NCI-H146 (cell line): Measurements from ENCODE around the gene PKN3.
"Not testable (repeated sequence)": the region's sequence is repeated elsewhere in the genome, so short reads cannot be mapped to it uniquely, and the experiment has no call there.

ENCODE experiments used
- DNase-seq: peaks from one replicate; lab custom pipeline; 2025; lab: John Stamatoyannopoulos, UW

Gene PKN3

GRCh38 chr9:128702445-128702948 lies at the start of gene PKN3:
Gene PKN3 (plus strand): TSS chr9:128702503. CDS start chr9:128702916, 413 bp downstream.
- DNase-seq, result peak; percentile 69

DNA sequence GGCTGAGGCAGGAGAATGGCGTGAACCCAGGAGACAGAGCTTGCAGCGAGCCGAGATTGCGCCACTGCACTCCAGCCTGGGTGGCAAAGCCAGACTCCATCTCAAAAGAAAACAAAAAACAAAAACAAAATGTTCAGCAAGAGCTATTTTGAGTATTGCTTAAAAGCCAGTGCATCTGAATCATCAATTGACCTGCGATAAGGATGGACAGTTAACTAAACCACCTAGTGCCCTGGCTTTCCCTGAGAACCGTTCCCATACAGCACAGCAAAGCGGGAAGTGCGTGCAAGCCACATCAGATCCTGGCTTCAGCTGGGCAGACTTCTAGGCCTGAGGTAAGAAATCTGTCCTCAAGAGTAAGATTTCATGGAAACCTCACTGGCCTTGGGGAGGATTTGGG lies 48.4 kb upstream of the PKN3 start:
- no peak for DNase-seq

GRCh38 chr9:128654481-128654880 lies 47.8 kb upstream of the PKN3 start:
- no peak for DNase-seq

GRCh38 chr9:128656416-128657343 lies 45.6 kb upstream of the PKN3 start, which contains the start of gene DYNC2I2:
Gene DYNC2I2 (minus strand): TSS chr9:128656847. CDS start chr9:128656726, 121 bp downstream.
- peak; percentile 89 for DNase-seq

DNA sequence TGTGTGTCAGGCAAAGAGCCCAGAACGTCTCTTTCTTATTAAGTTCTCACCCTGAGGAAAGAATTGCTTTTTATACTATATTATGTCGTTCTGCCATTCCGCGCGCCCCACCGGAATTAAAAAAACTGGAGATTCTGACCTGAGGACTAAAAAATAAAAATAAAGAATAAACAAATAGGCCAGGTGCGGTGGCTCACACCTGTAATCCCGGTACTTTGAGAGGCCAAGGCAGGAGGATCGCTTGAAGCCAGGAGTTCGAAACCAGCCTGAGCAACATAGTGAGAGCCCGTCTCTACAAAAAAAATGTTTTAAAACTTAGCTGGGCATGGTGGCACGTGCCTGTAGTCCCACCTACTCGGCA lies 45.0 kb upstream of the PKN3 start:
- no peak for DNase-seq

DNA sequence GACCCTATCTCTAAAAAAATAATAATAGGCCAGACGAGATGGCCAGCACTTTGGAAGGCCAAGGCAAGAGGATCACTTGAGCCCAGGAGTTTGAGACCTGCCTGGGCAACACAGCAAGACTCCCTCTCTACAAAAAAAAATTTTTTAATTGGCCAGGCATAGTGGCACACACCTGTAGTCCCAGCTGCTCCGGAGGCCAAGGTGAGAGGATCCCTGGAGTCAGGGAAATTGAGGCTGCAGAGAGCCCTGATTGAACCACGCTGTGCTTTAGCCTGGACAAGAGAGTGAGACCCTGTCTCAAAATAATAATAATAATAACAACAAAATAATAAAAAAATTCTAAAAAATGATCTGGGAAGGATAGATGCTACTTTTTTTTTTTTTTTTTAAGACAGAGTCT lies 44.5 kb upstream of the PKN3 start:
- DNase-seq, result no peak

DNA sequence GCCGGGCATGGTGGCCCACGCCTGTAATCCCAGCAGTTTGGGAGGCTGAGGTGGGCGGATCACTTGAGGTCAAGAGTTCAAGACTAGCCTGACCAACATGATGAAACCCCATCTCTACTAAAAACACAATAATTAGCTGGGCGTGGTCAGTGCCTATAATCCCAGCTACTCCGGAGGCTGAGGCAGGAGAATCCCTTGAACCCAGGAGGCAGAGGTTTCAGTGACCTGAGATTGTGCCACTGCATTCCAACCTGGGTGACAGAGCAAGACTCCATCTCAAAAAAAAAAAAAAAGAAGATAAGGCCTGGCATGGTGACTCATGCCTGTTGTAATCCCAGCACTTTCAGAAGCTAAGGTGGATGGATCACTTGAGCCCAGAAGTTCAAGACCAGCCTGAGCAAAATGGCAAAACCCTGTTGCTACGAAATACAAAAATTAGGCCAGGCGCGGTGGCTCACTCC lies 35.8 kb upstream of the PKN3 start:
- not testable (repeated sequence) for DNase-seq

DNA sequence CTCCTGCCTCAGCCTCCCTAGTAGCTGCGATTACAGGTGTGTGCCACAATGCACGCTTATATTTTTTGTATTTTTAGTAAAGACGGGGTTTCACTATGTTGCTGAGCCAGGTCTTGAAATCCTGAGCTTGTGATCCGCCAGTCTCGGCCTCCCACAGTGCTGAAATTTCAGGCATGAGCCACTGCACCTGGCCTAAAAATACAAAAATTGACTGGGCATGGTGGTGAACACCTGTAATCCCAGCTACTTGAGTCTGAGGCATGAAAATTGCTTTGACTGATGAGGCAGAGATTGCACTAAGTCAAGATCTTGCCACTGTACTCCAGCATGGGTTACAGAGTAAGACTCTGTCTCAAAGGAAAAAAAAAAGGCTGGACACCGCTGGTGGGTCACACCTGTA lies 32.5 kb upstream of the PKN3 start:
- no peak for DNase-seq

GRCh38 chr9:128675382-128675781 lies 26.9 kb upstream of the PKN3 start:
- DNase-seq, result no peak

GRCh38 chr9:128677794-128678193 lies 24.5 kb upstream of the PKN3 start:
- DNase-seq, result no peak

- peak; percentile 68 for DNase-seq
These were observed 18.8 kb upstream of the PKN3 start for GRCh38 chr9:128683340-128684064.

GRCh38 chr9:128684065-128684324 lies 18.3 kb upstream of the PKN3 start:
- no peak for DNase-seq

DNA sequence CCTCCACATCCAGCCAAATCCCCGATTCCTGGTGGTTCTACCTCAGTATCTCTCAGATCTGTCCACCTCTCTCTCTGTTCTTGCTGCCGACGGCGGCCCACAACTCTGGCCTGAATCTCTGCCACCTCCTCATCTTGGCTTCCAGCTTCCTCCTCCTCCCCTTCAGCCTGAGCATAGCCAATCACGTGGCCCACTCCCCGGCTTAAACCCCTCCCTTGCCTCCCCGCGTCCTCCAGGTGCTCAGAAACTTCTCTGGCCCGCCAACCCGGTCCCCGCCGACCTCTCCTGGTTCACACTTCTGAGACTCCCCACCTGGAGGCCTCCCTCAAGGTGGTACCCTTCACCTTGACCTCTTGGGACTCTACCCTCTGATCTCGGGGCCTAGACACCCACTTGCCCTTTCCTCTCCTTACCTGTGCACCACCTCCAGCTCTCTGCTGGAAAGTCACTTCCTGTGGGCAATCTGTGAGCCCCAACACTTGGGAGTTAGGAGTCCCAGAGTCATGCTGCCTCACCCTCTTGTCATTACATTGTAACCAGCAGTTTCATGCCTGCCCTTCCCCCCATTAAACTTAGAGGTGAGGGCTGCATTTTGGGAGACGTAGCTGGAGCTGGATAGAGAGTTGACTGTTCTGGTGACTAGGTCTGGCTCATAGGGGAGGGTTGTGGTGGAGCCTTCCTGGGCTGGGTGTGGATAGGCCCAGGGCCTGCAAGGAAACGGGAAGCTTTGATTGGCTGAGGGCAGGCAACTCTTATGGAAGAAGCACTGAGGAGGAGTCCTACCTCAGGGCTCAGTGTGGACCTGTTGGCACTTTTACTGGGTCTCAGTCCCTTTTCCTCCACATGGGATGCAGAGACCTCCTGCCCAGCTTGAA lies 17.7 kb upstream of the PKN3 start:
- peak; percentile 75 for DNase-seq

GRCh38 chr9:128685636-128686489 lies 16.4 kb upstream of the PKN3 start:
- no peak for DNase-seq

DNA sequence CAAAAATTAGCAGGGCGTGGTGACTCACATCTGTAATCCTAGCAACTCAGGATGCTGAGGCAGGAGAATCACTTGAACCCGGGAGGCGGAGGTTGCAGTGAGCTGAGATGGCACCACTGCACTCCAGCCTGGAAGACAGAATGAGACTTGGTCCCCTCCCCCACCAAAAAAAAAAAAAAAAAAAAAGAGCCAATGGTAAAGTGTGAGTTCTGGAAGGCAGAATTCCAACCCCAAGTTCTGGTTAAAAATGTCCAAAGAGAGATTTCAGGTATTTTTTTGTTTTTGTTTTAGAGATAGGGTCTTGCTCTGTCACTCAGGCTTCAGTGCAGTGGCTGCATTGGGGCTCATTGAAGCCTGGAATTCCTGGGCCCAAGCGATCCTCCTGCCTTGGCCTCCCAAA lies 14.8 kb upstream of the PKN3 start:
- no peak for DNase-seq

- peak; percentile 88 for DNase-seq
These were observed 13.6 kb upstream of the PKN3 start, which contains the start of gene SET for GRCh38 chr9:128688501-128689292. Gene SET (plus strand): TSS chr9:128689222. CDS start chr9:128689583, 361 bp downstream.

DNA sequence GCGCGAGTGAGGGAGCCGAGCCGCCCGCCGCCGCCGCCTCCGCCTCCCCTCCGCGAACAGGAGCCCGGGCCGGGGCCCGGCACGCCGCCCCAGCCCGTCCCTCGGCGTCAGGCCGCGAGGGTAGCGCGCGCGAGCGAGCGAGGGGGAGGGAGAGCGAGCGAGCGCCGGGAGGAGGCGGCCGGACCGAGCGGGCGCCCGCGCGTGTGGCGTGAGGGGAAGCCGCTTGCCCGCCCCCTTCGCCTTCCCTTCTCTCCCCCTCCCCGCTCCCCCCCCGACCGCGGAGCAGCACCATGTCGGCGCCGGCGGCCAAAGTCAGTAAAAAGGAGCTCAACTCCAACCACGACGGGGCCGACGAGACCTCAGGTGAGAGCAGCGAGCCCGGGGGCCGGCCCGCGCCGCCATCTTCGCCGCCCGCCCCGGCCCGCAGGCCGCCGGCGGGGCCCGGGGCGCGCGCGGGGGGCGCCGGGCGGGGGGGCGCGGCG lies 13.0 kb upstream of the PKN3 start:
- DNase-seq, result peak; percentile 51

- DNase-seq, result peak; percentile 49
These were observed 12.3 kb upstream of the PKN3 start for GRCh38 chr9:128689820-128690683.

- DNase-seq, result no peak
These were observed 11.6 kb upstream of the PKN3 start for GRCh38 chr9:128690684-128691034.
